ENCODE results near the gene IL17RD.
"Not testable (repeated sequence)": the region's sequence is repeated elsewhere in the genome, so short reads cannot be mapped to it uniquely, and the experiment has no call there.

The IL17RD gene

GRCh38 chr3:57091521-57092273, 73.5 kb downstream of the IL17RD start:
- no peak for DNase-seq

DNA sequence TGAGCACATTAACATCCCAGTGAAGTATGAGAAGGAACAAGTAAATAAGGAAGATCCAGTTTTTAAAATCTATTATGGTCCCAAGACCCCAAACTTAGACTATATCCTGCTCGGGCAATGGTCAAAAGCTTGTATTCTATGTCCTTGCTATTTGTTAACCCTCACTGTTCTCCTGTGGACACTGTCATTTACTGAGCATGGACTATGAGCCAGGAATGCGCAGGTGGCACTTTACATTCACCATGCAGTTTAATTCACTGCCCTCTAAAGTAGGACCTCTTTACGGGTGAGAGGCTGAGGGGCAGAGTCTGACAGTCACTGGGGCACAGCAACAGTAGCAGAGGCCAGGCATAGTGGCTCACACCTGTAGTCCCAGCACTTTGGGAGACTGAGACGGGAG, 76.1 kb downstream of the IL17RD start:
- no peak for DNase-seq

DNA sequence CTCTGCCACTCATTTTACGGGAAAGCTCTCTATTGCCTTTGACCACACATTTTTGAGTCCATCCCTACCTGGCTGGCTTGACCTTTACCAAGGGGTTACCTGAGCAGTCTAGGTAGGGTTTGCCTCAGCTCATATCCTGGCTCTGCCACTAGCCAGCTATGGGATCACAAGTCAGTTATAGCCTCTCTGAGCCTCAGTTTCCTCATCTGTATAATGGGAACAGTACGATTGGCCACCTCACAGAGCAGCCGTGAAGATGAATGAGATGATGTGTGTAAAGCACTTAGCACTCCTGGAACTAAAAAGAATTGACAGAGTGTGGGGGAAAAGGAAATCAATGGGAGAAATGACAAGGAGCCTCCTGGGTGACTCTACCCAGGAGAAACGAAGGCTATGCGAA, 76.7 kb downstream of the IL17RD start:
- DNase-seq = no peak

DNA sequence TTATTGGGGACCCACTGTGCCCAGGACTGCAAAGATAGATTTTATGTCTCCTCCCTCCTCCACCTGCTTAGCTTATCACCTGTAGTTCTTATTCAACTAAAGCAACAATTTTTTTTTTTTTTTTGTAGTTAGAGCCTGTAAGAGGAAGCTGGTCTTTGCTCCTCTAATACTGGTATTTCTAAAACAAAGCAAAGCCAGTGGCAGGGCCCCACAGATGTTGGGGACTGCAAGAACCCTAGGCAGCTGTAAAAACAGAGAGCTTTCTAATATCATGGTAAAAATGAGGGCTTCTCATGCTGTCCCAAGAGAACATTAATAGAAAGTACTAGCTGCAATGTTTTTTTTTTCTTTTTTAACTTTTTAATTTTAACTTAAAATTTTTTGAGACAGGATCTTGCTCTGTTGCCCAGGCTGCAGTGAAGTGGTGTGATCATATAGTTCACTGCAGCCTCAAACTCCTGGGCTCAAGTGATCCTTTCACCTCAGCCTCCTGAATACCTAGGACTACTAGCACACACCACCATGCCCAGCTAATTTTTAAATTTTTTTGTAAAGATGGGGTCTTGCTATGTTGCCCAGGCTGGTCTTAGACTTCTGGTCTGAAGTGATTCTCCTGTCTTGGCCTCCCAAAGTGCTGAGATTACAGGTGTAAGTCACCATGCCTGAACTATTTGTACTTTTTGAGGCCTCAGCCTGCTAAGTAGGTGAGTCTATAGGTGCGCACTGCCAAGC, 77.6 kb downstream of the IL17RD start:
- no peak for DNase-seq

DNA sequence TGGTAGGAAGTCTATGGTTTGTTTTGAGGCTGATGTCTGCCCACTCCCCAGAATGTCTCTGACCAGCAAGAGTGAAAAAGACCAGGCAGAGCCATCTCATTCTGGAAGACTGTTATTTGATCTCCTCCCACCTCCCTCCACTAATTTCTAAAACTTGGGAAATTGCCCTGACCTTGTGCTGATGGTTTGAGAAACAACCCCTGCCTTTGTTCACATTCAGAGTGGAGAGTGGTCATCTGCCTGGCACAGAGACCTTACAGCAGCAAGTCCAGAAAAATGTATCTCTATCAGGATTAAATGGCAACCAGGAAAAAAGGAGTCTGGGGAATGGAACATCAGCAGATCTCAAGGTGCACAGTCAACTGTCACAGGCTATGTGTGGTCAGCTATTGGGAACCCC, 79.0 kb downstream of the IL17RD start:
- DNase-seq = no peak

DNA sequence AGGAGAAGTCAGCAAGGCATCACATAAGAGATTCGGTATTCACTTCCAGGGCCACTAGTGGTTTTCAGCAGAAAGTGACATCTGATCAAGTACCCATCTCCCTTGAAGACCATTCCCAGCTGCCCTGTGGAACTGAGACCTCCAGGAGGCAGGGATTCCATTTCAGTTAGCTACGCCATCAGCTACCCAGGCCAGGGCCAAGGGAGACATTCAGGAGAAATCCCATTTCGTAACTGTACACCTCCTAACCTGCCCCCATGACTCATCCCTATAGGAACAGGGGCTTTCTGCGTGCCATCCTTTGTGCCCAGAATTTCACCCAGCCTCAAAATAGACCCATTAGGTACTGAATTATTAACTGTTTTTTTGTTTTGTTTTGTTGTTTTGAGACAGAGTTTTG, 79.9 kb downstream of the IL17RD start:
- DNase-seq = no peak

GRCh38 chr3:57083266-57083995, 81.7 kb downstream of the IL17RD start:
- not testable (repeated sequence) for DNase-seq

- no peak for DNase-seq
Observed at GRCh38 chr3:57082481-57082880, 82.7 kb downstream of the IL17RD start.

GRCh38 chr3:57081173-57081572, 84.0 kb downstream of the IL17RD start:
- no peak for DNase-seq

DNA sequence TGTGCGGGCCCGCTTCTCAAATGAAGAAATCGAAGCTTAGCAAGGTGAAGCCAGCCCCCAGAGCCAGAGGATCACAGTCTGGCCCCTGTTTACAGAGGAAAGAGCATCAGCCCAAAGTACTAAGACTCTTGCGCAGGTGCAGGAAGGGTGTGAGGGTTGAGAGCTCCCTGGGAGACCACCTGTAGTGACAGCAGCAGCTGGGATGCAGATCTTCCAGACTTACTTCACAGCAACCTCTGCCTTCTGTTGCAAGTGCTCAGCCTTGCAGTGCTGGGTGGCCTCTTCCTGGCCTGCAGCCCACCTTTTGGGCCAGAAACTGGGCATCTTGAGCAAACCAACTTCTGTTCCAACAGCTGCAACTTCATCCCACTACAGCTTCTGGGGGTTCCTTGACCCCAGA, 85.0 kb downstream of the IL17RD start:
- no peak for DNase-seq

DNA sequence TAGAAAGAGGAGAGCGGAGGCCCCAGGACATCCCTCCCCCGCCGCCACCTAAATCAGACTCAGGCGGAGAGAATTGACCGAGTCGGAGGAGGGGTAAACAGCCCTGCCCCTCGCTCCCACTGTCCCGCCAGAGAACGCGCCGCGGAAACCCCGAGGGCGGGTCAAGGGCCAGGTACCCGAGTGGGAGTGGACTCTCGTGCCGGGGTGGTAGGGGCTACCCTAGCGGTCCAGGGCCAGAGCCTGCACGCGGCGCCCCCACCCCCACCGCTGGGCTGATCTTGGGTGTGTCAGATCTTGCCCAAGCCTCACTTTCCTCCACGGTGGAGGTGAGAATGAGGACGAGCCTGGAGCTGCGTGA, 85.7 kb downstream of the IL17RD start:
- DNase-seq = no peak

- peak in 1 of 2 donors; percentile 30 for DNase-seq
Observed at GRCh38 chr3:57078635-57079473, 86.3 kb downstream of the IL17RD start.

DNA sequence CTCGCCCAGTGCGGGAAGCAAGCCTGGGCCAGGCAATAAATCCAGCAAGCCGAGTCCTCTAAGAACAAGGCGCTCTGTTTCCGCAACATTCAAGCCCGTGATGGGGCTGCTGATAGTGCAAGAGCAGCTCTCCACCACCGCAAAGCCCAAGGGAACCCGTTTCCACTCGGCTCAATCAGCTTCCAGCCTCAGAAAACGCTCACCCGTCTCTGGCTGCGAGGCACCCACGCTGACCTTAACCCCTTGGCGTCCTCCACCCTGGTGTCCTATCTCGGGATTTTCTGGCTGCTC, 86.9 kb downstream of the IL17RD start:
- DNase-seq = peak in 1 of 2 donors; percentile 38

DNA sequence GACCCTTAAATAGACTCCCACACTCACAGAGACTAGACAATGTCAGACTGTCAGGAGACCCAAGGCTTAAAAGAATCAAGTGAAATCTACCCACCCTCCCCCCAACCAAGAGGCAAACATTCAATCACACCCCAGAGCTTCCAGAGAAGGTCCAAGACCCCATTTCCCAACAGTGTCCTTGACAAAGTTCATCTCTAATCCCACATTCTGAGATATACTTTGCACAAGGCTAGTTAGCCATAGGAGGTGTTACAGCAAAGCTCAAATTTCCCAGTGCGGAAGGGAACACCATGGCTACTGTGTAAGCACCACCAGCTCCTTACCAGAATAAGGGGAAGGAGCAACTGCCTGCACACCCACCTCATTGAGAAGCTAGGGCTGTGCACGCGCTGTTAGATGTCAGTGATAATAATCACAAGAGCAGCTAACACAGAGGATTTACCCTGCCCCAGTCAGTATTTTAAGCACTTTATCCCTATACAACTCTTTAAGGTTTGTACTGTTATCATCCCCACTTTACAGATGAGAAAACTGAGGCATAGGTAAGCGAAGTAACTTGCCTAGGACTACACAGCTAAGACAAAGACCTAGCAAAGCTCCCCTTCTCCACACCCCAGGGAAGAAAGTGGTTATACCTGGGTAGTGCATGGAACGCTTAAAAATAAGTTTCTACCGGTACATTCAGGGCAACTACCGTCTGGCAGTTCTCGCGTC, 87.4 kb downstream of the IL17RD start:
- no peak for DNase-seq

- no peak for DNase-seq
Observed at GRCh38 chr3:57076422-57076951, 88.7 kb downstream of the IL17RD start.

GRCh38 chr3:57074135-57074534, 91.0 kb downstream of the IL17RD start:
- no peak for DNase-seq

DNA sequence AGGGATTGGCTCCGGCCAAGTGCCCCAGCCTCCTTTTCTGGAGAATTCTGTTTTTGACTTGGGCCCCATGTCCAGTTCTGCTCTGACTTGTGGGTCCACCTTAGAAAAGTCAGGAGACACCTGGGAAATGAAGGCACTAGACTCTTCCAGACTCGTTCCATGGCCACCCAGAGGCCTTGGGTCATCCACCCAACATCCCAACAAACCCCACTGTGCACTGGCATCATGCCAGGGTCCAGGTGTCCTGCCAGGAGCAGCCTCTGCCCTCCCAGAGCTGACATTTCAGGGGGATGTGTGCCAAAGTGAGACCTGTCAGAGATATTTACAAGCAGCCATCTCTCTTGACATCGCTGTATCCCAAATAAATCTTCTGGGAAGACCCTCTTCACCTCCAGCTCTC, 91.5 kb downstream of the IL17RD start:
- DNase-seq = no peak

GRCh38 chr3:57069503-57069902, 95.7 kb downstream of the IL17RD start:
- DNase-seq = no peak

- peak; percentile 19 to 81 for DNase-seq
Observed at GRCh38 chr3:57068437-57069089, 96.6 kb downstream of the IL17RD start.

DNA sequence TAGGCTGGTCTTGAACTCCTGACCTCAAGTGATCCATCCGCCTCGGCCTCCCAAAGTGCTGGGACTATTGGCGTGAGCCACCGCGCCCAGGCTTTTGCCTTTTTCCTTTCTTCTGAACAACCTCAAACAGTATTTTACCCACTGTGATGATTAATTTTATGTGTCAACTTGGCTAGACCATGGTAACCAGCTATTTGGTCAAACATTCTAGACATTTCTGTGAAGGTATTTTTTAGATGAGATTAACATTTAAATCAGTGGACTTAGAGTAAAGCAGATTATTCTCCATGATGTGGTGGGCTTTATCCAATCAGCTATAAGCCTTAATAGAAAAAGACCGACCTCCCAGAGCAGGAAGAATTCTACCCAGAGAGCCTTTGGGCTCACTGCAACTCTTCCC, 98.7 kb downstream of the IL17RD start:
- no peak for DNase-seq

GRCh38 chr3:57065588-57065987, 99.6 kb downstream of the IL17RD start:
- DNase-seq = no peak

DNA sequence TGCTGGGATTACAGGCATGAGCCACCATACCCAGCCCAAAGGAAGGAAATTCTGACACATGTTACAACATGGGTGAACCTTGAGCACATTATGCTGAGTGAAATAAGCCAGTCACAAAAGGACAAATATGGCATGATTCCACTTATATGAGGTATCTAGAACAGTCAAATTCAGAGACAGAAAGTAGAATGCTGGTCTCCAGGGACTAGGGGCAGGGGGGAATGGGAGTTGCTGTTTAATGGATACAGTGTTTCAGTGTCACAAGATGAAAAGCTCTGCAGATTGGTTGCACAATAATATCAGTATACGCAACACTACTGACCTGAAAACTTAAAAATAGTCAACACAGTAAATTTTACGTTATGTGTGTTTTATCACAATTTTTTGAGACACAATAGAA, 100.6 kb downstream of the IL17RD start:
- DNase-seq = no peak

All from bone marrow (tissue), 2 donors.